HepG2 (cell line): ENCODE results near the gene COL27A1. TPM values are rescaled to one million over a fixed set of nuclear protein-coding genes. Genes with fewer than 3 reads are reported as not detected.

Experiments
- EP300 ChIP-seq, 3 experiments: sonication (generic) in 1 of 3; formaldehyde crosslinking in 1 of 3; IDR thresholded peaks; 2 replicates each; pipeline versions ENCODE4 v1.5.1 to v1.6.1; 2011 to 2020; ENCODE audit warnings: low read depth in 2 of 3, low read length in 2 of 3, borderline replicate concordance in 1 of 3, improper control_type of control experiment in 1 of 3, mild to moderate bottlenecking in 1 of 3, missing genetic modification reagents in 1 of 3, moderate library complexity in 1 of 3
- FOXO1 ChIP-seq: sonication (generic); formaldehyde crosslinking; IDR thresholded peaks from 2 replicates; pipeline ENCODE4 v1.4.0; 2020; ENCODE audit warnings: missing genetic modification reagents
- HMGXB4 ChIP-seq, 2 experiments: sonication (generic) in 1 of 2; formaldehyde crosslinking in 1 of 2; IDR thresholded peaks; 2 replicates each; pipeline versions ENCODE4 v1.4.0 to v1.6.1; 2018 to 2020; ENCODE audit warnings: missing genetic modification reagents in 2 of 2, borderline replicate concordance in 1 of 2, low read depth in 1 of 2, mild to moderate bottlenecking in 1 of 2, missing biosample characterization in 1 of 2
- ISX ChIP-seq: sonication (generic); formaldehyde crosslinking; conservative IDR thresholded peaks from 2 replicates; pipeline ENCODE4 v1.5.0; 2020; ENCODE audit warnings: missing genetic modification reagents
- JARID2 ChIP-seq: sonication (generic); formaldehyde crosslinking; IDR thresholded peaks from 2 replicates; pipeline ENCODE4 v1.8.1; 2023; ENCODE audit warnings: missing genetic modification reagents, inconsistent platforms; ENCODE audit not compliant: insufficient replicate concordance
- MYPOP ChIP-seq: sonication (generic); formaldehyde crosslinking; IDR thresholded peaks from 2 replicates; pipeline ENCODE4 v1.8.1; 2023; ENCODE audit warnings: mild to moderate bottlenecking, moderate library complexity, missing genetic modification reagents
- NONO ChIP-seq, 2 experiments: fragments of 450-650 bp in 1 of 2; sonication (generic) in 1 of 2; formaldehyde crosslinking in 1 of 2; IDR thresholded peaks in 1 of 2; conservative IDR thresholded peaks in 1 of 2; 2 replicates each; pipeline versions ENCODE4 v1.6.1 to v1.8.0; 2017 to 2022; ENCODE audit warnings: mild to moderate bottlenecking in 1 of 2, missing genetic modification reagents in 1 of 2, moderate library complexity in 1 of 2
- POLR2G ChIP-seq: fragments of 200-400 bp; formaldehyde crosslinking; IDR thresholded peaks from 2 replicates; pipeline ENCODE4 v1.6.1; 2018; ENCODE audit warnings: mild to moderate bottlenecking, low read depth, low read length, moderate library complexity
- SKI ChIP-seq: fragments of 450-650 bp; IDR thresholded peaks from one replicate; pipeline ENCODE4 v1.6.1; 2018; ENCODE audit warnings: mild to moderate bottlenecking; ENCODE audit not compliant: partially characterized antibody
- SNAI1 ChIP-seq: sonication (generic); formaldehyde crosslinking; IDR thresholded peaks from 2 replicates; pipeline ENCODE4 v1.5.0; 2020; ENCODE audit warnings: mild to moderate bottlenecking, missing genetic modification reagents, borderline replicate concordance
- TERF1 ChIP-seq: sonication (generic); formaldehyde crosslinking; IDR thresholded peaks from 2 replicates; pipeline ENCODE4 v1.8.0; 2022; ENCODE audit warnings: mild to moderate bottlenecking, missing genetic modification reagents, moderate library complexity
- ZC3H13 ChIP-seq: sonication (generic); formaldehyde crosslinking; IDR thresholded peaks from 2 replicates; pipeline ENCODE4 v1.8.1; 2023; ENCODE audit warnings: mild to moderate bottlenecking, missing genetic modification reagents, moderate library complexity
- ZEB1 ChIP-seq: IDR thresholded peaks from 2 replicates; pipeline ENCODE4 v1.6.1; 2012; ENCODE audit warnings: mild to moderate bottlenecking, low read depth, inconsistent platforms; ENCODE audit not compliant: insufficient replicate concordance
- ZMAT5 ChIP-seq: sonication (generic); formaldehyde crosslinking; IDR thresholded peaks from 2 replicates; pipeline ENCODE4 v1.5.0; 2020; ENCODE audit warnings: mild to moderate bottlenecking, low read depth, missing genetic modification reagents, borderline replicate concordance
- ZMYM2 ChIP-seq: sonication (generic); formaldehyde crosslinking; IDR thresholded peaks from 2 replicates; pipeline ENCODE4 v1.8.0; 2022; ENCODE audit warnings: mild to moderate bottlenecking, missing genetic modification reagents
- ZNF207 ChIP-seq: fragments of 450-650 bp; IDR thresholded peaks from 2 replicates; pipeline ENCODE4 v1.6.1; 2016; ENCODE audit warnings: antibody characterized with exemption, borderline replicate concordance
- ZNF224 ChIP-seq: sonication (generic); formaldehyde crosslinking; IDR thresholded peaks from 2 replicates; pipeline ENCODE4 v1.5.0; 2020; ENCODE audit warnings: mild to moderate bottlenecking, missing genetic modification reagents
- ZNF777 ChIP-seq: sonication (generic); formaldehyde crosslinking; IDR thresholded peaks from 2 replicates; pipeline ENCODE4 v1.4.0; 2020; ENCODE audit warnings: missing genetic modification reagents
- polyA plus RNA-seq, 8 experiments: library from polyadenylated mRNA; depleted of rRNA in 3 of 8; stranded (reverse) in 7 of 8; unstranded in 1 of 8; fragments of >200 nt; fragmentation: Illumina TruSeq in 4 of 8; extraction: Trizol in 4 of 8; gene quantifications; 2 replicates each; pipeline versions ENCODE4 v1.2.1 to v1.2.3, GENCODE V29; 2011 to 2016; ENCODE audit warnings: low read depth in 4 of 8, missing spikeins in 1 of 8, mixed read lengths in 1 of 8; ENCODE audit not compliant: insufficient read depth in 1 of 8
- total RNA-seq, 5 experiments: library from RNA; depleted of rRNA; stranded (reverse); fragments of >200 nt; fragmentation: Illumina TruSeq; extraction: Trizol; gene quantifications; 2 replicates each; pipeline ENCODE4 v1.2.3, GENCODE V29; 2016; ENCODE audit warnings: low read depth in 1 of 5

COL27A1 gene
- total and polyA plus RNA-seq, 2 of the 13 experiments (the other 11 are each of a cell fraction or from before 2014, with no cell fraction given), result 71.3 to 89.1 TPM

- TF ChIP-seq ISX (CRISPR knock-in tag), result no peak
- TF ChIP-seq SNAI1 (CRISPR knock-in tag), result no peak
- no peak for TF ChIP-seq ZMYM2 (CRISPR knock-in tag)
- TF ChIP-seq ZNF224 (CRISPR knock-in tag), result 0 out of 2 replicates have a peak, but pooled peaks have one; percentile 72
- no peak for TF ChIP-seq ZMAT5 (CRISPR knock-in tag)
- peak; percentile 96 for TF ChIP-seq ZEB1
- 0 out of 2 replicates have a peak, but pooled peaks have one; percentile 8 for TF ChIP-seq FOXO1 (CRISPR knock-in tag)
- no peak for TF ChIP-seq NONO (IDR thresholded peaks at IDR 0.05)
- peak; percentile 23; the same call in 1 of the 2 replicates for TF ChIP-seq NONO (CRISPR knock-in tag; conservative IDR thresholded peaks at IDR 0.05)
- TF ChIP-seq TERF1 (CRISPR knock-in tag), result no peak
- TF ChIP-seq JARID2 (CRISPR knock-in tag), result no peak
- peak; percentile 89 for TF ChIP-seq POLR2G
- TF ChIP-seq EP300 (IDR thresholded peaks at IDR 0.05; ENCODE audit: low read depth in 2 of 2, low read length in 2 of 2), result peak; percentile 66 to 77; a peak in 3 of 4 replicates
- TF ChIP-seq EP300 (CRISPR knock-in tag; IDR thresholded peaks at IDR 0.05; ENCODE audit: borderline replicate concordance), result peak; percentile 76
- no peak for TF ChIP-seq ZC3H13 (CRISPR knock-in tag)
- TF ChIP-seq ZNF207, result no peak
- TF ChIP-seq SKI, result peak; percentile 62
- no peak; the same call in 1 of the 2 replicates for TF ChIP-seq MYPOP (CRISPR knock-in tag)
- 0 out of 2 replicates have a peak, but pooled peaks have one; percentile 27 for TF ChIP-seq ZNF777
- TF ChIP-seq HMGXB4 (CRISPR knock-in tag; IDR thresholded peaks at IDR 0.05; ENCODE audit: borderline replicate concordance in 1 of 2, low read depth in 1 of 2), result peak in 1 of 2 experiments; percentile 50; a peak in 1 of 4 replicates
Measured at GRCh38 chr9:114174876-114175771, 19.8 kb downstream of the COL27A1 start (continued).
